K562 (cell line): ENCODE data around the gene OR10X1. TPM values are rescaled to one million over a fixed set of nuclear protein-coding genes. Genes with fewer than 3 reads are reported as not detected.

ENCODE experiments used
- ATAC-seq: fragments of 200-7000 bp; cut with Tn5 transposase; 3 replicates; pipeline ENCODE4 v1.9.1; 2020; ENCODE audit warnings: moderate library complexity
- BruUV-seq: library from RNA; stranded (reverse); fragments of 400-500 nt; replicated peaks from 2 replicates; lab custom pipeline; 2021; lab: Mats Ljungman, UMichigan
- CTCF ChIA-PET: fragments of 300-600 bp; formaldehyde crosslinking; extraction: SDS; loops from one replicate; lab custom pipeline; 2021; ENCODE audit warnings: low intra/inter-chr PET ratio; lab: Yijun Ruan, JAX
- POLR2A ChIA-PET: fragments of 300-600, 350-650 bp; sonication (Branson Sonifier 250); formaldehyde crosslinking; extraction: SDS; loops from one replicate; lab custom pipeline; 2021; ENCODE audit warnings: antibody characterized with exemption, inconsistent platforms; lab: Yijun Ruan, JAX
- DNase-seq, 4 experiments: peaks; one replicate each; pipeline versions ENCODE4 v3.0.0 to v3.0.0-alpha.2; 2011 to 2018; ENCODE audit warnings: low spot score in 3 of 4, mixed read lengths in 3 of 4; ENCODE audit errors: extremely low read depth in 1 of 4
- FAIRE-seq: peaks from 2 replicates; lab custom pipeline; 2011; peaks lifted over from hg19 to GRCh38; lab: Jason Lieb, UNC
- H2AFZ ChIP-seq: 2 replicates; pipeline ENCODE4 v1.6.0; 2011; ENCODE audit warnings: low read depth, low read length, control low read depth, inconsistent platforms
- H3K27ac ChIP-seq: fragments of 200-600 bp; 3 replicates; pipeline ENCODE4 v1.8.0; 2011; ENCODE audit warnings: low read depth, mild to moderate bottlenecking, control low read depth, inconsistent platforms, low read length, moderate library complexity, mixed read lengths; ENCODE audit errors: extremely low read depth
- H3K27me3 ChIP-seq, 2 experiments: fragments of 300-600 bp in 1 of 2; 2 replicates in 1 of 2; 3 replicates in 1 of 2; pipeline versions ENCODE4 v1.6.0 to v1.8.0; 2011; ENCODE audit warnings: inconsistent platforms in 2 of 2, low read length in 2 of 2, mild to moderate bottlenecking in 1 of 2, mixed read lengths in 1 of 2, moderate library complexity in 1 of 2; ENCODE audit not compliant: control insufficient read depth in 2 of 2, insufficient read depth in 2 of 2
- H3K36me3 ChIP-seq: fragments of 300-600 bp; 3 replicates; pipeline ENCODE4 v1.8.0; 2011; ENCODE audit warnings: mild to moderate bottlenecking, low read length, inconsistent platforms; ENCODE audit not compliant: control insufficient read depth, insufficient read depth
- H3K4me1 ChIP-seq, 2 experiments: fragments of 200-600 bp in 1 of 2; replicated peaks in 1 of 2; 2 replicates in 1 of 2; 3 replicates in 1 of 2; pipeline versions ENCODE4 v1.5.1 to v1.8.0; 2011; ENCODE audit warnings: inconsistent platforms in 2 of 2, low read length in 2 of 2, mild to moderate bottlenecking in 1 of 2, mixed read lengths in 1 of 2, moderate library complexity in 1 of 2; ENCODE audit not compliant: control insufficient read depth in 2 of 2, insufficient read depth in 2 of 2
- H3K4me2 ChIP-seq: 2 replicates; pipeline ENCODE4 v1.6.1; 2011; ENCODE audit warnings: low read length, control low read depth, inconsistent platforms, mixed read lengths; ENCODE audit not compliant: insufficient read depth
- H3K4me3 ChIP-seq: fragments of 200-600 bp; sonication (generic), shearing (Covaris generic); 2 replicates; pipeline ENCODE4 v1.5.1; 2016; ENCODE audit warnings: control low read depth, inconsistent platforms
- H3K79me2 ChIP-seq: fragments of 200-600 bp; 3 replicates; pipeline ENCODE4 v1.8.0; 2011; ENCODE audit warnings: low read length, inconsistent platforms; ENCODE audit not compliant: control insufficient read depth, insufficient read depth
- H3K9ac ChIP-seq, 2 experiments: 2 replicates each; pipeline versions ENCODE4 v1.6.0 to v1.6.1; 2011; ENCODE audit warnings: low read depth in 2 of 2, low read length in 2 of 2, control low read depth in 1 of 2, inconsistent platforms in 1 of 2, mild to moderate bottlenecking in 1 of 2, mixed read lengths in 1 of 2; ENCODE audit not compliant: insufficient read depth in 1 of 2
- H3K9me1 ChIP-seq: one replicate; pipeline ENCODE4 v1.6.0; 2011; ENCODE audit warnings: inconsistent platforms, mild to moderate bottlenecking, low read length, moderate library complexity; ENCODE audit not compliant: control insufficient read depth, insufficient read depth
- H3K9me3 ChIP-seq: replicated peaks from 2 replicates; pipeline ENCODE4 v1.5.1; 2011; ENCODE audit warnings: low read depth, low read length, inconsistent platforms; ENCODE audit not compliant: control insufficient read depth, insufficient read depth
- H4K20me1 ChIP-seq: replicated peaks from 2 replicates; pipeline ENCODE4 v1.6.1; 2011; ENCODE audit warnings: low read length, inconsistent platforms, mixed read lengths; ENCODE audit not compliant: control insufficient read depth, insufficient read depth
- CBX5 ChIP-seq: IDR thresholded peaks from 2 replicates; pipeline ENCODE4 v1.6.1; 2014; ENCODE audit warnings: low read depth, borderline replicate concordance
- CEBPG ChIP-seq, 3 experiments: fragments of 200-800 bp in 1 of 3; sonication (Bioruptor generic) in 1 of 3; sonication (generic) in 1 of 3; formaldehyde crosslinking in 1 of 3; IDR thresholded peaks in 2 of 3; conservative IDR thresholded peaks in 1 of 3; 2 replicates each; pipeline versions ENCODE4 v1.6.1 to v1.8.0; 2016 to 2022; ENCODE audit warnings: missing compliant biosample characterization in 2 of 3, missing genetic modification characterization in 2 of 3, mild to moderate bottlenecking in 1 of 3, missing genetic modification reagents in 1 of 3
- DPF2 ChIP-seq: fragments of 450-650 bp; IDR thresholded peaks from 2 replicates; pipeline ENCODE4 v1.6.1; 2016
- FIP1L1 ChIP-seq: fragments of 200-400 bp; formaldehyde crosslinking; IDR thresholded peaks from 2 replicates; pipeline ENCODE4 v1.6.1; 2018; ENCODE audit warnings: mild to moderate bottlenecking, low read depth, low read length; ENCODE audit not compliant: poor library complexity, severe bottlenecking
- MTA3 ChIP-seq: fragments of 450-650 bp; formaldehyde crosslinking; IDR thresholded peaks from 2 replicates; pipeline ENCODE4 v1.6.1; 2017; ENCODE audit warnings: mild to moderate bottlenecking, borderline replicate concordance
- MYBL2 ChIP-seq, 2 experiments: fragments of 450-650 bp in 1 of 2; sonication (generic) in 1 of 2; formaldehyde crosslinking in 1 of 2; IDR thresholded peaks; 2 replicates each; pipeline versions ENCODE4 v1.6.1 to v1.8.1; 2017 to 2022; ENCODE audit warnings: borderline replicate concordance in 1 of 2, inconsistent platforms in 1 of 2, low read depth in 1 of 2, mild to moderate bottlenecking in 1 of 2, missing genetic modification reagents in 1 of 2, moderate library complexity in 1 of 2
- NCOA4 ChIP-seq: fragments of 450-650 bp; IDR thresholded peaks from 2 replicates; pipeline ENCODE4 v1.6.1; 2018; ENCODE audit warnings: mild to moderate bottlenecking; ENCODE audit not compliant: partially characterized antibody
- PHF8 ChIP-seq: fragments of 200-600 bp; sonication (generic); IDR thresholded peaks from 2 replicates; pipeline ENCODE4 v1.6.1; 2012; ENCODE audit warnings: mixed run types, mild to moderate bottlenecking, inconsistent platforms, low read length, moderate library complexity, borderline replicate concordance
- TBP ChIP-seq: optimal IDR thresholded peaks from 2 replicates; pipeline ENCODE3; 2011; ENCODE audit warnings: low read depth, low read length, improper control_type of control experiment
- ZFPM2 ChIP-seq: fragments of 250-450 bp; sonication (Bioruptor Pico); IDR thresholded peaks from 2 replicates; pipeline ENCODE4 v1.5.1; 2022; ENCODE audit warnings: mild to moderate bottlenecking
- ZNF282 ChIP-seq: sonication (generic); formaldehyde crosslinking; IDR thresholded peaks from 2 replicates; pipeline ENCODE4 v1.8.1; 2023; ENCODE audit warnings: missing genetic modification reagents
- ZNF717 ChIP-seq: fragments of 250-450 bp; sonication (Bioruptor Pico); IDR thresholded peaks from 2 replicates; pipeline ENCODE4 v1.5.0; 2021
- ZNF778 ChIP-seq: fragments of 450-650 bp; formaldehyde crosslinking; IDR thresholded peaks from 2 replicates; pipeline ENCODE4 v1.4.0; 2020; ENCODE audit warnings: mild to moderate bottlenecking, moderate library complexity
- WGBS: fragments of 100-300 bp; shearing (Covaris generic); methylation state at CpG from one replicate; pipeline ENCODE4 v1.1.6; 2016; ENCODE audit warnings: low coverage, mixed read lengths; ENCODE audit not compliant: insufficient coverage; ENCODE audit errors: missing lambda C conversion rate; 5-methylcytosine and 5-hydroxymethylcytosine counted together
- in situ Hi-C: fragments of 300-500 bp; cut with MboI; formaldehyde crosslinking; loops from 4 replicates; pipeline ENCODE4 v1.15.0; 2018; ENCODE audit warnings: inconsistent platforms, mixed read lengths
- intact Hi-C: fragments of 100-400 bp; cut with micrococcal nuclease; formaldehyde crosslinking; loops from 2 replicates; pipeline ENCODE4 v1.14.2; 2022
- polyA plus RNA-seq, 8 experiments: library from polyadenylated mRNA; depleted of rRNA in 4 of 8; stranded (reverse) in 5 of 8; unstranded in 3 of 8; fragments of >200 nt; fragmentation: Nextera tagmentation in 2 of 8; fragmentation: Illumina TruSeq in 1 of 8; extraction: Ambion mirVana in 2 of 8; extraction: Trizol in 1 of 8; gene quantifications; 2 replicates each; pipeline versions ENCODE4 v1.2.1 to v1.2.3, GENCODE V29; 2011 to 2014; ENCODE audit warnings: inconsistent platforms in 1 of 8, missing spikeins in 1 of 8
- total RNA-seq, 7 experiments: library from RNA; depleted of rRNA in 6 of 7; stranded (reverse); fragments of >200 nt in 6 of 7; fragmentation: Illumina TruSeq in 2 of 7; extraction: Trizol in 2 of 7; gene quantifications; 2 replicates each; pipeline versions ENCODE4 v1.2.1 to v1.2.3, GENCODE V29; 2011 to 2021; ENCODE audit warnings: low replicate concordance in 1 of 7
- TF ChIP-seq, protein P1 (sequence below): fragments of 250-450 bp; sonication (Bioruptor Pico); IDR thresholded peaks from 2 replicates; pipeline ENCODE4 v1.8.0; 2022; ENCODE audit warnings: inconsistent platforms

The OR10X1 gene
- total and polyA plus RNA-seq, 9 of the 15 experiments (the other 6 are each of a cell fraction or from before 2014, with no cell fraction given) = not detected

DNA sequence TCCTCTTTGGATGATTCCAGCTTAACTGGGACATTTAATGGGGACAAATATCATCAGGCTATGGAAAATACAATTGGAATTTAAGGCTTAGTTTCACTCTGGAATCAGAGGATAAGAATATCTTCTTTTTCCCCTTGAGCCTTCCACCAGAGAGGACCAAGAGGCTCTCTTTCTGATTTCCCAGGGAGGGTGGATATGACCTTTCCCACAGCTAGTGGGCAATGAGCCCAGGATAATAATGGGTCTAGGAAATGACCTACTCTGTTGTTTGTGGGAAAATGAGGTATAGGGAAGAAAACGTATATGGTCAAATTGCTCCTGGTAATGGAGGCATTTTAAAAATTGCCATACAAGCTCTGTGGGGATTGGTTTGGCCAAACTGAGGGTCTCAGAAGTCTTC, 27.4 kb downstream of the OR10X1 start:
- no peaks in the 10 kb centered on the region for H3K79me2 ChIP-seq
- no peaks in the 10 kb centered on the region for H3K36me3 ChIP-seq
- ATAC-seq (no peak), FAIRE-seq (no peak), DNase-seq (no peak)
- H3K9me3 ChIP-seq = no peaks in the 10 kb centered on the region
- TF ChIP-seq, protein P1, sequence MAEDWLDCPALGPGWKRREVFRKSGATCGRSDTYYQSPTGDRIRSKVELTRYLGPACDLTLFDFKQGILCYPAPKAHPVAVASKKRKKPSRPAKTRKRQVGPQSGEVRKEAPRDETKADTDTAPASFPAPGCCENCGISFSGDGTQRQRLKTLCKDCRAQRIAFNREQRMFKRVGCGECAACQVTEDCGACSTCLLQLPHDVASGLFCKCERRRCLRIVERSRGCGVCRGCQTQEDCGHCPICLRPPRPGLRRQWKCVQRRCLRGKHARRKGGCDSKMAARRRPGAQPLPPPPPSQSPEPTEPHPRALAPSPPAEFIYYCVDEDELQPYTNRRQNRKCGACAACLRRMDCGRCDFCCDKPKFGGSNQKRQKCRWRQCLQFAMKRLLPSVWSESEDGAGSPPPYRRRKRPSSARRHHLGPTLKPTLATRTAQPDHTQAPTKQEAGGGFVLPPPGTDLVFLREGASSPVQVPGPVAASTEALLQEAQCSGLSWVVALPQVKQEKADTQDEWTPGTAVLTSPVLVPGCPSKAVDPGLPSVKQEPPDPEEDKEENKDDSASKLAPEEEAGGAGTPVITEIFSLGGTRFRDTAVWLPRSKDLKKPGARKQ (CRISPR knock-in tag) = no peak
- no peak for TF ChIP-seq DPF2
- no peak overlapping the region for H3K4me3 ChIP-seq
- H3K9ac ChIP-seq = no peak overlapping the region
- no peaks in the 10 kb centered on the region for H4K20me1 ChIP-seq
- BruUV-seq = no TSS peak
- intact Hi-C loops (no loop called here), in situ Hi-C loops (no loop called here)
- ChIA-PET POLR2A (no interaction called here), CTCF (no interaction called here)
- no peaks in the 10 kb centered on the region for H3K4me1 ChIP-seq
- no peaks in the 10 kb centered on the region for H3K9me1 ChIP-seq
- no peaks in the 10 kb centered on the region for H3K27me3 ChIP-seq
- H3K4me2 ChIP-seq = no peak overlapping the region
- no peak overlapping the region for H2AFZ ChIP-seq
- 0% methylated on average over 1 of the region's 1 CpG for WGBS
- no peak overlapping the region for H3K27ac ChIP-seq

DNA sequence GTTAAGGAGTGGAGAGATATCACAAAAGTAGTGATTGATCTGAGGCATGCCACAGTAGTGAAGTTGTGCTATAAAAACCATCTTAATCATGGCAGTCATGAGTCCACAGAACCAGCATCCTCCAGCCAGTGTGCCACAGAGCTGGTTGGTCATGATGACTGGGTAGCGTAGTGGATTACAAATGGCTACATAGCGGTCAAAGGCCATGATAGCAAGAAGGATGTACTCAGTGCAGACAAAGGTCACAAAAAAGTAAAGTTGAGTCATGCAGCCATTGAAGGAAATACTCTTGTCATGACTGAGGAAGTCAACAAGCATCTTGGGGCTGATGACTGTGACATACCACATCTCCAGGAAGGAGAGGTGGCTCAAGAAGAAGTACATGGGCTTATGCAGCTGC, 32.2 kb downstream of the OR10X1 start:
- Histone ChIP-seq H3K4me2 (no peak overlapping the region), H3K79me2 (no peaks in the 10 kb centered on the region), H4K20me1 (no peaks in the 10 kb centered on the region), H3K27me3 (no peaks in the 10 kb centered on the region), H3K9ac (no peak overlapping the region), H3K9me1 (no peaks in the 10 kb centered on the region), H2AFZ (no peak overlapping the region), H3K36me3 (no peaks in the 10 kb centered on the region), H3K4me1 (no peaks in the 10 kb centered on the region), H3K4me3 (no peak overlapping the region), H3K27ac (no peak overlapping the region), H3K9me3 (no peaks in the 10 kb centered on the region)
- no peak for ATAC-seq
- WGBS = 4% methylated on average over 2 of the region's 2 CpGs
- BruUV-seq = no TSS peak
- FAIRE-seq = no peak
- ChIA-PET POLR2A (no interaction called here), CTCF (no interaction called here)
- intact Hi-C loops (no loop called here), in situ Hi-C loops (no loop called here)
- no peak for DNase-seq
- TF ChIP-seq ZFPM2 (no peak), MTA3 (no peak), PHF8 (no peak), TBP (no peak), CBX5 (no peak), CEBPG (CRISPR knock-in tag; IDR thresholded peaks at IDR 0.05) (no peak), CEBPG (tag; conservative IDR thresholded peaks at IDR 0.05 in 1 of 2, IDR thresholded peaks at IDR 0.05 in 1 of 2) (no peak), ZNF717 (CRISPR knock-in tag) (no peak), NCOA4 (no peak), FIP1L1 (no peak), ZNF282 (CRISPR knock-in tag) (no peak), MYBL2 (IDR thresholded peaks at IDR 0.05; ENCODE audit: low read depth) (no peak), MYBL2 (CRISPR knock-in tag; IDR thresholded peaks at IDR 0.05; ENCODE audit: borderline replicate concordance) (no peak), ZNF778 (CRISPR knock-in tag) (no peak)
